ENCODE data around the gene CBX3. TPM values are rescaled to one million over a fixed set of nuclear protein-coding genes. Genes with fewer than 3 reads are reported as not detected.
"Not testable (repeated sequence)": the region's sequence is repeated elsewhere in the genome, so short reads cannot be mapped to it uniquely, and the experiment has no call there.

CBX3 gene
- total RNA-seq, 2 experiments from 2014 or later, result 214 to 215 TPM

DNA sequence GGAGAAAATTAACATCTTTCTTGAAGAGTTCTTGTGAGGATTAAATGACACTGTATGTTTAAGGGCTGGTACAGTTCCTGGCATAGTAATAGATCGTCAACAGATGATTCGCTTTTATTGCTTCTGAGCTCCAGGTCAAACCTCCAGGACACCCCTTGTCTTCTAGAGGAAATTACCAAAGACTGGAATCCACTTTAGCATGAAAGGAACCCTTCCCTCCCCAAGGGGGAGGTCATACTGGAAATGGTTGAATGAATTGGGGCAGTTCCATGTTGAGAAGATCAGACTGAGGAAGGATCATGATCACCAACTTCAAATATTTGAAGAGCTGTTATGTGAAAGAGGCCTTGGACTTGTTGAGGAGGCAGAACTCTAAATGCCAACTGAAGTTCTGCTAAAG lies 40.6 kb upstream of the CBX3 start:
- H3K36me3 Mint-ChIP-seq (ENCODE audit: low read depth), result peaks cover 41% of the 10 kb centered on the region
- no peak overlapping the region for H3K4me3 Mint-ChIP-seq
- no peaks in the 10 kb centered on the region for H3K9me3 Mint-ChIP-seq
- no peaks in the 10 kb centered on the region for H3K27me3 Mint-ChIP-seq
- peaks cover 57% of the 10 kb centered on the region for H3K4me1 Mint-ChIP-seq
- POLR2A ChIA-PET, result interaction anchor here (1.3 to 14.1 kb wide), 5 partner anchors 9 to 36 kb away, joined by 3 to 406 read pairs (median 5); partner anchors contain the start of genes CBX3, HNRNPA2B1 and NFE2L3
- CTCF ChIA-PET, result interaction anchor here (0.9 to 2.3 kb wide), 4 partner anchors 9 to 268 kb away, joined by 3 to 10 read pairs (median 4); partner anchors contain the start of gene NFE2L3
- no peak for DNase-seq
- no peak overlapping the region for H3K27ac Mint-ChIP-seq

DNA sequence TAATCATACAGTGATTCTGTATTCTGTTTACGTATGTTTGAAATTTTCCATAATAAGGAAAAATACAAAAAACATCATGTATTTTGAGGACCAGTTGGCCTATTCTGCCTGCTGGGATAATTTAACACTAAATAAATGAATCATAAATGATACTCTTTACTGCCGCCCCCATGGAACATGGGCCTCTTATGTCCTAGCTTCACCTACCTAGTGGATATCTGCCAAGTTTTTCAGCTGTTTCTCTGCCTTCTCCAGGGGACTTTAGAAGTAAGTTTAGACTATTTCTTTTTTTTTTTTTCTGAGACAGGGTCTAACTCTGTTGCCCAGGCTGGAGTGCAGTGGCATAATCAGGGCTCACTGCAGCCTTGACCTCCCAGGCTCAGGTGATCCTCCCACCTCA lies 39.1 kb upstream of the CBX3 start:
- ChIA-PET POLR2A (interaction anchor here (14.1 kb wide), 1 partner anchor 34 kb away, joined by 406 read pairs; the partner anchor contains the start of genes CBX3 and HNRNPA2B1), CTCF (interaction anchor here (2.3 kb wide), 1 partner anchor 10 kb away, joined by 10 read pairs; the partner anchor contains the start of gene NFE2L3)
- peaks cover 57% of the 10 kb centered on the region for H3K4me1 Mint-ChIP-seq
- peaks cover 38% of the 10 kb centered on the region for H3K36me3 Mint-ChIP-seq (ENCODE audit: low read depth)
- H3K27ac Mint-ChIP-seq, result no peak overlapping the region
- no peak for DNase-seq
- H3K27me3 Mint-ChIP-seq, result no peaks in the 10 kb centered on the region
- no peak overlapping the region for H3K4me3 Mint-ChIP-seq
- no peaks in the 10 kb centered on the region for H3K9me3 Mint-ChIP-seq

DNA sequence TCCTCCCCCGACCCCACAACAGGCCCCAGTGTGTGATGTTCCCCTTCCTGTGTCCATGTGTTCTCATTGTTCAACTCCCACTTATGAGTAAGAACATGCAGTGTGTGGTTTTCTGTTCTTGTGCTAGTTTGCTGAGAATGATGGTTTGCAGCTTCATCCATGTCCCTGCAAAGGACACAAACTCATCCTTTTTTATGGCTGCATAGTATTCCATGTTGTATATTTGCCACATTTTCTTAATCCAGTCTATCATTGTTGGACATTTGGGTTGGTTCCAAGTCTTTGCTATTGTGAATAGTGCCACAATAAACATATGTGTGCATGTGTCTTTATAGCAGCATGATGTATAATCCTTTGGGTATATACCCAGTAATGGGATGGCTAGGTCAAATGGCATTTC lies 37.7 kb upstream of the CBX3 start:
- H3K9me3 Mint-ChIP-seq, H3K27ac Mint-ChIP-seq, H3K27me3 Mint-ChIP-seq, DNase-seq, H3K4me3 Mint-ChIP-seq, CTCF ChIA-PET: not testable (repeated sequence)
- POLR2A ChIA-PET, result interaction anchor here (1.2 kb wide), 1 partner anchor 19 kb away, joined by 3 read pairs; no protein-coding TSS in a partner anchor
- Mint-ChIP-seq H3K4me1 (peaks cover 48% of the 10 kb centered on the region), H3K36me3 (ENCODE audit: low read depth) (peaks cover 38% of the 10 kb centered on the region)

DNA sequence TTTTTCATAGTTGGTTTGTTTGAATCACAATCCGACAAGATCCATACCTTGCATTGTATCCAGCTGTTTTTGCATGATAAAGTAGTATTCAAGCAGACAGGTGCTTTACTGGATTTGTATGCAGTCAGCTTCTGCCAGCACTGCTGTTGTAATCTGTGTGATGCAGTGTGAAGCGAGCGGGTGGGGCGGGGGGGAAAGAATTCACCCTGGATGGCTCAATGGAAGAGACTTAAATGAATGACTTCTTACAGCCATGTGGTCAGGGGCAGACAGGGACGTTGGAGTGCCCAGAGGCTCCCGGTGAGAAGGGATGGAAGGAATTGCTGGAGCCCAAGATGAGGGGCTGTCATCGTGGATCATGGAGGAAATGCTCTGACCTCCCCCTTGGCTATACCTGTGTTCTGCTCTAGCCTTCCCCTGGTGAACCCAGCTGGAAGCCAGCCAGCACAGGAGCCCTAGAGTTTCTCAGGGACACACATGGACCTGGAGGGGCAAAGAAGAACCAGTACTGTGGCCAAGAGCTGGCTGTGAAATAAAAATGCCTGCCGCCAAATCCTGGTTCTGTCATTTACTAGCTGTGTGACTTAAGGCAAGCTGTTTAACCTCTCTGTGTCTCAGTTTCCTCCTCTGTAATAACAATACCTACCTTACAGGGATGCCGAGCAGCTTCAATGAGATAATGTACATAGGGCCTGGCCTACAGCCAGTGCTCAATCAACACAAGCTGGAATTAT lies 35.4 kb upstream of the CBX3 start:
- peaks cover 38% of the 10 kb centered on the region for H3K4me1 Mint-ChIP-seq
- POLR2A ChIA-PET, result interaction anchor here (0.7 to 3.9 kb wide), 8 partner anchors 10 to 33 kb away, joined by 3 to 34 read pairs (median 6); partner anchors contain the start of gene NFE2L3

DNA sequence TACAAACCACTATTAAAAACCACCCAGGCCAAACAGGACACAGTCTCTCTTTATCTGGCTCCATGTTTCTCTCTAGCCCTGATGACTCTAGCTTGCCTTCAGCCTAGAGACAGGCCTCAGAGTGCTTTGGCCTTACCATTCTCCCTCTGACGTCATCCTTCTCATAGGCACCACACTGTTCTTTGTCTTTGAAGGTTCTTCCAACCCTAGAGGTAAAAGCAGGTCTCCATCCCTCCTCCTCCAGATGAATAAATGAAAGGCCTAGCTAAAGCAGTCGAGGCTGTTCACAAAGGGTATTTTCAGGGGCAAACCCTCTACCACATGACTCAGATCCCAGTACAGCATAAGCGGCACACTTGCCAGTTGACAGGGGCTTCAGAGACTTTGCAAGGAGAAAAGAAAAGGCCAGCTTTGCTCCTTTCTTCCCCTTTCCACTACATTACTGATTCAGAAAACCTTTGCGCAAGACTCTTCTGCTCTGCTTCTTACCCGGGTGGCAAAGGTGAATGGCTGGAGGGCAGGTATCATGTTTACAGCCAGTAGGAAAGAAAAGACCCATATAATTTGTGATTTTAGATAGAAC lies 34.8 kb upstream of the CBX3 start:
- no peaks in the 10 kb centered on the region for H3K27me3 Mint-ChIP-seq
- H3K9me3 Mint-ChIP-seq, result no peaks in the 10 kb centered on the region
- CTCF ChIA-PET, result interaction anchor here (1.2 to 2.5 kb wide), 4 partner anchors 9 to 76 kb away, joined by 4 to 10 read pairs (median 6); partner anchors contain the start of gene NFE2L3
- peaks cover 45% of the 10 kb centered on the region for H3K36me3 Mint-ChIP-seq (ENCODE audit: low read depth)
- POLR2A ChIA-PET, result interaction anchor here (0.7 to 3.9 kb wide), 13 partner anchors 10 to 34 kb away, joined by 3 to 34 read pairs (median 4); partner anchors contain the start of gene NFE2L3
- H3K4me3 Mint-ChIP-seq, result no peak overlapping the region
- H3K4me1 Mint-ChIP-seq, result peaks cover 38% of the 10 kb centered on the region
- no peak for DNase-seq
- peak overlapping the region; percentile 75 for H3K27ac Mint-ChIP-seq

More for the DNA sequence above, 35.4 kb upstream of the CBX3 start:
- CTCF ChIA-PET, result interaction anchor here (1.2 to 2.5 kb wide), 3 partner anchors 9 to 76 kb away, joined by 4 to 10 read pairs (median 8); partner anchors contain the start of gene NFE2L3
- no peaks in the 10 kb centered on the region for H3K27me3 Mint-ChIP-seq
- H3K36me3 Mint-ChIP-seq (ENCODE audit: low read depth), result peaks cover 38% of the 10 kb centered on the region
- DNase-seq, result no peak
- no peaks in the 10 kb centered on the region for H3K9me3 Mint-ChIP-seq
- H3K4me3 Mint-ChIP-seq, result no peak overlapping the region
- peak overlapping the region; percentile 75 for H3K27ac Mint-ChIP-seq

DNA sequence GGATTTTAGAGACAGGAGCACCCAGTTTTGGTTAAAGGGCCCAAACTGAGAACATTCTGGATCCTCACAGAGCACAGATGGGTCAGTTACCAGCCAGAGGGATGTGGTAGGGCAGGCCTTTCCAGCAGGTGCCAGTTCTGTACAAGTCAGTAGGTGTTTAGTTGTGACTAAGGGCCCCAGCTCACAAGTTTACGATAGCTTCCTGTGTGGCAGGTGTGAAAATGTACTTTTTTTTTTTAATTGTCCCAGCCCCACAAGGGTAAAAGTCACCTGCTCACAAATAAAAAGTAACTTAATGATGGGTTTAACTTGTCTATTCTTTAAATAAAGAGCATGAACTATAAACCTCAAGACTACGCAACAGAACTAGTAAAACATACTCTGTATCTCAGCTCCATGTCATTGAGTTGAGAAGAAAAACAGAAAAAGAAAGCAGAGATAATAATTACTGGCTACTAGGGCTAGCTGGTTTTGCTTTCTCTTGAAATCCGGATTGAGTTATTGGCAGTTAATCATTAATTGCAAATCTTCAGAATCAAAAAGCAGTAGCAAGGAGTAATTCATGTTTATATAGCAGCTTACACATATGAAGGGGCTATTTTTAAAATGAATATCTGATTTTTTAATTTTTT lies 34.1 kb upstream of the CBX3 start:
- H3K27ac Mint-ChIP-seq, result peak overlapping the region; percentile 75
- peaks cover 36% of the 10 kb centered on the region for H3K4me1 Mint-ChIP-seq
- DNase-seq, result peak; percentile 44
- H3K27me3 Mint-ChIP-seq, result no peaks in the 10 kb centered on the region
- peaks cover 49% of the 10 kb centered on the region for H3K36me3 Mint-ChIP-seq (ENCODE audit: low read depth)
- no peak overlapping the region for H3K4me3 Mint-ChIP-seq
- POLR2A ChIA-PET, result interaction anchor here (0.8 to 3.9 kb wide), 12 partner anchors 11 to 34 kb away, joined by 3 to 34 read pairs (median 4); partner anchors contain the start of gene NFE2L3
- CTCF ChIA-PET, result interaction anchor here (0.5 to 2.5 kb wide), 5 partner anchors 9 to 77 kb away, joined by 3 to 10 read pairs (median 4); partner anchors contain the start of gene NFE2L3
- H3K9me3 Mint-ChIP-seq, result no peaks in the 10 kb centered on the region

DNA sequence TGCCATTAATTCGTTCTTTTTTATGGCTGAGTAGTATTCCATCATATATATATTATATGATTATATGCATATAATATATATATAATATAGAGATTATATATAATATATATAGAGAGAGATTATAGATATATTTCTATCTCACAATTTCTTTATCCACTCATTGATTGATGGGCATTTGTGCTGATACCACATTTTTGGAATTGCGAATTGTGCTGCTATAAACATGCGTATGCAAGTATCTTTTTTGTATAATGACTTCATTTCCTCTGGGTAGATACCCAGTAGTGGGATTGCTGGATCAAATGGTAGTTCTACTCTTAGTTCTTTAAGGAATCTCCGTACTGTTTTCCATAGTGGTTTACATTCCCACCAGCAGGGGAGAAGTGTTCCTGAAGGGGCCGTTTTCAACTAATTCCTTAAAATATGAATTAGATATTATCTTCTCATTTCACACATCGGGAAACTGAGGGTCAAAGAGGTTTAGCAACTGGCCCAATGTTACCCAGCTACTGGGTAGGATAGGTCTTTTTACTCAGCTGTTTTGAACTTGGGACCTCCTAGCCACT lies 33.0 kb upstream of the CBX3 start:
- H3K4me3 Mint-ChIP-seq, result no peak overlapping the region
- CTCF ChIA-PET, result no interaction called here
- POLR2A ChIA-PET, result interaction anchor here (3.9 kb wide), 1 partner anchor 19 kb away, joined by 33 read pairs; no protein-coding TSS in a partner anchor
- peaks cover 36% of the 10 kb centered on the region for H3K4me1 Mint-ChIP-seq
- no peaks in the 10 kb centered on the region for H3K27me3 Mint-ChIP-seq
- peaks cover 46% of the 10 kb centered on the region for H3K36me3 Mint-ChIP-seq (ENCODE audit: low read depth)
- H3K27ac Mint-ChIP-seq, result no peak overlapping the region
- no peaks in the 10 kb centered on the region for H3K9me3 Mint-ChIP-seq
- no peak for DNase-seq

DNA sequence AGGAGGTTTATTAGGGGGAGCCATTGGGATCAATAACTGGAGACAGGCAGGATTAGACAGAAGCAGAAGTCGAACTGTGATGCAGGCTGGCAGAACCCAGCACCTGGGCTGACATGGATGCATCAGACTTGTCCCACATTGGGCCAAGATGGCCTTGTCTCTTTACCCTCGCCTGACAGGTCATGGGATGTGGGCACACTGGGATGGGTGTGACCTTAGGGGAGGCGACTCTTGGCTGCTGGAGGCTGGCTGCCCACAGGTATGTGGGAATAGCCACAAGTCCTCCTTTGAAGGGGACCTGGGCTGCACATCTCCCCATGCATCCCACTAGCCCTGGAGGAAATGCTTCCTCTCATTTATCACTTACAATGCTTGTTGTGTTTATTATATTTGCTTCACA lies 32.3 kb upstream of the CBX3 start:
- ChIA-PET POLR2A (interaction anchor here (0.7 kb wide), 1 partner anchor 17 kb away, joined by 3 read pairs; the partner anchor contains the start of gene NFE2L3), CTCF (no interaction called here)
- Mint-ChIP-seq H3K27ac (no peak overlapping the region), H3K27me3 (no peaks in the 10 kb centered on the region), H3K9me3 (no peaks in the 10 kb centered on the region), H3K4me3 (no peak overlapping the region), H3K36me3 (ENCODE audit: low read depth) (peaks cover 46% of the 10 kb centered on the region), H3K4me1 (peaks cover 39% of the 10 kb centered on the region)
- DNase-seq, result no peak

DNA sequence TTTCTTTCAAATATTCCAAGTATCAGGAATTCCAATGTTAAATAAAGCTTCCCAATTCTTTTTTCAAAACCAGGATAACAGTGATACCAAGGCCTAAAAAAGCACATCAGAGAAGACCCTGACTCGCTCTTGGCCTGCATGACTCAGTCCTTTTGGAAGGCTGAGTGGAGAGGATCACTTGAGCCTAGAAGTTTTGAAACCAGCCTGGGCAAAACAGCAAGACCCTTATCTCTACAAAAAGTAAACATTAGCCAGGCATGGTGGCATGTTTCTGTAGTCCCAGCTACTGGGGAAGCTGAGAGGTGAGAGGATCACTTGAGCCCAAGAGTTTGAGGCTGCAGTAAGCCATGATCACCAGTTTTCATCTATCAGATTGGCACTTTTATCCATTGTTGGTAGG lies 30.9 kb upstream of the CBX3 start:
- Mint-ChIP-seq H3K27ac (no peak overlapping the region), H3K36me3 (ENCODE audit: low read depth) (peaks cover 42% of the 10 kb centered on the region), H3K4me1 (peaks cover 41% of the 10 kb centered on the region), H3K9me3 (no peaks in the 10 kb centered on the region), H3K27me3 (no peaks in the 10 kb centered on the region), H3K4me3 (no peak overlapping the region)
- CTCF ChIA-PET, result no interaction called here
- DNase-seq, result no peak
- POLR2A ChIA-PET, result interaction anchor here (0.9 to 1.2 kb wide), 2 partner anchors 12 to 18 kb away, joined by 3 to 7 read pairs; no protein-coding TSS in a partner anchor

DNA sequence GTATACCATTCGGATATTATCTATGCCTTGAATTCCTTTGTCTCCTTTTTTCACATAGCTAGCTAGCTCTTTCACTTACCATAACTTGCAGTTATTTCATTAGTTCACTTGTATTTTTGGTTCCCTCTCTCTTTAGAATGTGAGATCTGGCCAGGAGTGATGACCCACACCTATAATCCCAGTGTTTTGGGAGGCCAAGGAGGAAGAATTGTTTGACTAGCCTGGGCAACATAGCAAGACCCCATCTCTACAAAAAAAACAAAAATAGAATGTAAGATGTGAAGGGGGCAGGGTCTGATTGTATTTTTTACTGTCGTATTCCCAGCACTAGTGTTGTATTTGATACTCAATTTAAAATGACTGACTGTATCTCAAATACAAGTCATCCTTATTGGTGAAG lies 29.9 kb upstream of the CBX3 start:
- H3K27ac Mint-ChIP-seq, result no peak overlapping the region
- ChIA-PET POLR2A (interaction anchor here (1.3 to 1.6 kb wide), 2 partner anchors 14 to 29 kb away, joined by 4 to 5 read pairs; partner anchors contain the start of gene HNRNPA2B1), CTCF (interaction anchor here (0.7 to 1.3 kb wide), 4 partner anchors 16 to 1424 kb away, joined by 3 to 5 read pairs (median 4); partner anchors contain the start of gene NFE2L3)
- H3K36me3 Mint-ChIP-seq (ENCODE audit: low read depth), result peaks cover 42% of the 10 kb centered on the region
- H3K4me3 Mint-ChIP-seq, result no peak overlapping the region
- H3K4me1 Mint-ChIP-seq, result peaks cover 31% of the 10 kb centered on the region
- no peaks in the 10 kb centered on the region for H3K9me3 Mint-ChIP-seq
- no peaks in the 10 kb centered on the region for H3K27me3 Mint-ChIP-seq
- no peak for DNase-seq

DNA sequence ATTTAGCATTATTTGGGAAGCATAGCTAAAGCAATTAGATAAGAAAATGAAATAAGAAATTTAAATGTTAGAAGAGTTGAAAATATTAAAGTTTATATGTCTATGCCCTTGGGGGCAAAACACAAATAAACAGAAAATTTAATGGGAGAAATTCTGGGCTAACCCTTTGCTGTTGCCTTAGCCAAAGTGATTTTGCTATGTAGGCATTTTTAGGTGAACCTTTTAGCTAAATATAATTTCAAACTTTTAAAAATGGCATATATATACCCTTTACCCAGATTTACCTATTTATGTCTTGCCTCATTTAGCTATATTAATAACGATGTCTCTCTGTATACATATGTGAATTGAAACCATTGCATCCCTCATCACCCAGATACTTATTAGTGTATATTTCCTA lies 29.5 kb upstream of the CBX3 start:
- Mint-ChIP-seq H3K9me3 (no peaks in the 10 kb centered on the region), H3K27me3 (no peaks in the 10 kb centered on the region), H3K4me1 (peaks cover 27% of the 10 kb centered on the region), H3K36me3 (ENCODE audit: low read depth) (peaks cover 40% of the 10 kb centered on the region), H3K27ac (no peak overlapping the region), H3K4me3 (no peak overlapping the region)
- ChIA-PET CTCF (interaction anchor here (0.7 to 1.3 kb wide), 4 partner anchors 15 to 1425 kb away, joined by 3 to 5 read pairs (median 4); partner anchors contain the start of gene NFE2L3), POLR2A (interaction anchor here (1.3 to 1.6 kb wide), 2 partner anchors 13 to 28 kb away, joined by 4 to 5 read pairs; partner anchors contain the start of gene HNRNPA2B1)
- DNase-seq, result no peak

DNA sequence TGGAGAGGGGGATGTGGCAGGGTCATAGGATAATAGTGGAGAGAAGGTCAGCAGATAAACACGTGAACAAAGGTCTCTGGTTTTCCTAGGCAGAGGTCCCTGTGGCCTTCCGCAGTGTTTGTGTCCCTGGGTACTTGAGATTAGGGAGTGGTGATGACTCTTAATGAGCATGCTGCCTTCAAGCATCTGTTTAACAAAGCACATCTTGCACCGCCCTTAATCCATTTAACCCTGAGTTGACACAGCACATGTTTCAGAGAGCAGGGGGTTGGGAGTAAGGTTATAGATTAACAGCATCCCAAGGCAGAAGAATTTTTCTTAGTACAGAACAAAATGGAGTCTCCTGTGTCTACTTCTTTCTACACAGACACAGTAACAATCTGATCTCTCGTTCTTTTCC lies 25.6 kb upstream of the CBX3 start:
- H3K9me3 Mint-ChIP-seq, H3K27ac Mint-ChIP-seq, H3K4me3 Mint-ChIP-seq, DNase-seq, H3K27me3 Mint-ChIP-seq, POLR2A ChIA-PET: not testable (repeated sequence)
- peaks cover 17% of the 10 kb centered on the region for H3K4me1 Mint-ChIP-seq
- CTCF ChIA-PET, result interaction anchor here (0.8 kb wide), 1 partner anchor 97 kb away, joined by 3 read pairs; no protein-coding TSS in a partner anchor
- peaks cover 30% of the 10 kb centered on the region for H3K36me3 Mint-ChIP-seq (ENCODE audit: low read depth)
